ENCODE measurements around the gene TMEM14B.
"Not testable (repeated sequence)": the region's sequence is repeated elsewhere in the genome, so short reads cannot be mapped to it uniquely, and the experiment has no call there.

- TF ChIP-seq, protein P1, sequence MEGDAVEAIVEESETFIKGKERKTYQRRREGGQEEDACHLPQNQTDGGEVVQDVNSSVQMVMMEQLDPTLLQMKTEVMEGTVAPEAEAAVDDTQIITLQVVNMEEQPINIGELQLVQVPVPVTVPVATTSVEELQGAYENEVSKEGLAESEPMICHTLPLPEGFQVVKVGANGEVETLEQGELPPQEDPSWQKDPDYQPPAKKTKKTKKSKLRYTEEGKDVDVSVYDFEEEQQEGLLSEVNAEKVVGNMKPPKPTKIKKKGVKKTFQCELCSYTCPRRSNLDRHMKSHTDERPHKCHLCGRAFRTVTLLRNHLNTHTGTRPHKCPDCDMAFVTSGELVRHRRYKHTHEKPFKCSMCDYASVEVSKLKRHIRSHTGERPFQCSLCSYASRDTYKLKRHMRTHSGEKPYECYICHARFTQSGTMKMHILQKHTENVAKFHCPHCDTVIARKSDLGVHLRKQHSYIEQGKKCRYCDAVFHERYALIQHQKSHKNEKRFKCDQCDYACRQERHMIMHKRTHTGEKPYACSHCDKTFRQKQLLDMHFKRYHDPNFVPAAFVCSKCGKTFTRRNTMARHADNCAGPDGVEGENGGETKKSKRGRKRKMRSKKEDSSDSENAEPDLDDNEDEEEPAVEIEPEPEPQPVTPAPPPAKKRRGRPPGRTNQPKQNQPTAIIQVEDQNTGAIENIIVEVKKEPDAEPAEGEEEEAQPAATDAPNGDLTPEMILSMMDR (IDR thresholded peaks at IDR 0.05), result not testable (repeated sequence)
- TF ChIP-seq POLR2A (IDR thresholded peaks at IDR 0.05), result not testable (repeated sequence)
Measured at GRCh38 chr6:10750568-10750967, 3.0 kb downstream of the TMEM14B start.

Measured in lower leg skin (tissue), 3 donors.